NB4 (cell line): ENCODE results near the gene ANXA9.

Experiments used
- DNase-seq: peaks from one replicate; pipeline ENCODE4 v3.0.0; 2010; ENCODE audit warnings: low read depth
- H3K4me3 ChIP-seq: one replicate; pipeline ENCODE4 v1.5.1; 2011; ENCODE audit warnings: mild to moderate bottlenecking, low read depth, low read length, moderate library complexity
- MYC ChIP-seq: IDR thresholded peaks from 2 replicates; pipeline ENCODE4 v1.6.1; 2011; ENCODE audit warnings: low read depth, low read length
- POLR2A ChIP-seq: IDR thresholded peaks from 2 replicates; pipeline ENCODE4 v1.6.1; 2011; ENCODE audit warnings: mild to moderate bottlenecking; ENCODE audit not compliant: insufficient read length; ENCODE audit errors: extremely low read depth
- TF ChIP-seq, protein P1 (sequence below): IDR thresholded peaks from one replicate; pipeline ENCODE4 v1.5.1; 2012; ENCODE audit warnings: low read depth, low read length
- TF ChIP-seq, protein P2 (sequence below): IDR thresholded peaks from 2 replicates; pipeline ENCODE4 v1.6.1; 2011; ENCODE audit warnings: low read depth, low read length

Gene ANXA9

DNA sequence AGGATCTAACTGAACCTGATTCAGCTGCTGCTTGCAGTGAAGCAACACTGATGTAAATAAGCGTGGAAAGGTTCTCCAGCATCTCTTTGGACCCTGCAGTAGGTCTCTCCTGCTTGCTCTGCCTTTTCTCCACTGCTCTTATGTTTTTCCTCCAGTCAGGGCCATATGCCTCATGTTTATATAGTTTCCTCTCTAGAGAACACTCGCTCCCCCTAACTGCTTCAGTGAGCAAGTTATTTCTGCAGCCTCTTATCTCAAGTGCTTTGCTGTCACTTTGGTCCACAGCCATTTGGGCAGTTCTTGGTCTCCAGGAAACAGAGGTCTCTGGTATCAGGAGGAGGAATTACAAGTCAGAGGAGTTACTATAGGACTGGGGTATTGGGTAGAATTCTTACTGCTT is 31.4 kb downstream of the ANXA9 start:
- TF ChIP-seq, protein P1, sequence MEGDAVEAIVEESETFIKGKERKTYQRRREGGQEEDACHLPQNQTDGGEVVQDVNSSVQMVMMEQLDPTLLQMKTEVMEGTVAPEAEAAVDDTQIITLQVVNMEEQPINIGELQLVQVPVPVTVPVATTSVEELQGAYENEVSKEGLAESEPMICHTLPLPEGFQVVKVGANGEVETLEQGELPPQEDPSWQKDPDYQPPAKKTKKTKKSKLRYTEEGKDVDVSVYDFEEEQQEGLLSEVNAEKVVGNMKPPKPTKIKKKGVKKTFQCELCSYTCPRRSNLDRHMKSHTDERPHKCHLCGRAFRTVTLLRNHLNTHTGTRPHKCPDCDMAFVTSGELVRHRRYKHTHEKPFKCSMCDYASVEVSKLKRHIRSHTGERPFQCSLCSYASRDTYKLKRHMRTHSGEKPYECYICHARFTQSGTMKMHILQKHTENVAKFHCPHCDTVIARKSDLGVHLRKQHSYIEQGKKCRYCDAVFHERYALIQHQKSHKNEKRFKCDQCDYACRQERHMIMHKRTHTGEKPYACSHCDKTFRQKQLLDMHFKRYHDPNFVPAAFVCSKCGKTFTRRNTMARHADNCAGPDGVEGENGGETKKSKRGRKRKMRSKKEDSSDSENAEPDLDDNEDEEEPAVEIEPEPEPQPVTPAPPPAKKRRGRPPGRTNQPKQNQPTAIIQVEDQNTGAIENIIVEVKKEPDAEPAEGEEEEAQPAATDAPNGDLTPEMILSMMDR = no peak
- TF ChIP-seq, protein P2, sequence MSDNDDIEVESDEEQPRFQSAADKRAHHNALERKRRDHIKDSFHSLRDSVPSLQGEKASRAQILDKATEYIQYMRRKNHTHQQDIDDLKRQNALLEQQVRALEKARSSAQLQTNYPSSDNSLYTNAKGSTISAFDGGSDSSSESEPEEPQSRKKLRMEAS = no peak
- TF ChIP-seq POLR2A = no peak
- no peak overlapping the region for H3K4me3 ChIP-seq
- no peak for DNase-seq

DNA sequence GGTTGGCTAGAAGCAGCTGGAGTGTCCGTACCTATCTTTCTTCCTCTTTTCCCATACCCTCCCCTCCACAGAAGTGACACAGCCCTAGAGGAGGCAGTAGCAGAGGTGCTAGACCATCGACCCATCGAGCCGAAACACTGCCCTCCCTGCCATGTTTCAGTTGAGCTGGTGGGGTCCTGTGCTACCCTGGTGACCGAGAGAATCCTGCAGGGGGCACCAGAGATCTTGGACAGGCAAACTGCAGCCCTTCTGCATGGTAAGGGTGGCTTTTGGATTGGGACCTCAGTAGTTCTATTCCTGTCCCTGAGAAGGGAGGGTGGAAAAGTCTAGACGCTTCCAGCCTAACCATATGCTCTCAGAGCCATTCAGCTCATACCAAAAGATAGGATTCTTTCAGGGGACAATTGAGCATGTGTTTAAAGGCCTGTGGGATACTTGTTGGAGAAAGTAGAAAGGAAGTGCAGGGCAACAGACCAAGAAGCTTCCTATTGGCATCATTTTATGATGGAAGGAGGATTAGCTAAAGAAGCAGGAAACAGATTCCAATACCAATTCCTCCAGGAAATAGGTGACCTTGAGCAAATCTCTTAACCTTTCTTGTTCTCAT is 42.6 kb downstream of the ANXA9 start:
- TF ChIP-seq, protein P1 = peak; percentile 86
- TF ChIP-seq MYC (no peak), POLR2A (no peak)
- TF ChIP-seq, protein P2 = no peak
- no peak overlapping the region for H3K4me3 ChIP-seq
- peak; percentile 83 for DNase-seq

DNA sequence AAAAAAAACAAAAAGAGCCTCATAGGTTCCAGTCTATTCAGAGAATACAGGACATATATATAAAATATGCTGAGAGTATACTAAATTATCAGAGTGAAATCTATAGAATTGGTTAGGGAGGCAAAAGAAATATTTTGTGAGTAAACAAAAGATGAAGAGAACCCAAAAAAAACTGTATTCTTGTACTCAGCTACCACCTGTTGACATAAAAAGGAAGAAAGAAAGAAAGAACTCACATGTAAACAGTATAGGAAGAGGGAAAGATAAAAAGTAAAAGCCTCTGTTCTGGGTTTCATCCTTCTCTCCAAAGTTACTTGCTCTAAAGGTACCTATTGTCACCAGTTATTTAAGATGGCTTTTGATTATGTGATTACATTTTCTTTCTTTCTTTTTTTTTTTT is 44.4 kb downstream of the ANXA9 start:
- no peak overlapping the region for H3K4me3 ChIP-seq
- DNase-seq = no peak
- TF ChIP-seq, protein P1 = no peak
- TF ChIP-seq, protein P2 = no peak
- TF ChIP-seq POLR2A (no peak), MYC (no peak)

DNA sequence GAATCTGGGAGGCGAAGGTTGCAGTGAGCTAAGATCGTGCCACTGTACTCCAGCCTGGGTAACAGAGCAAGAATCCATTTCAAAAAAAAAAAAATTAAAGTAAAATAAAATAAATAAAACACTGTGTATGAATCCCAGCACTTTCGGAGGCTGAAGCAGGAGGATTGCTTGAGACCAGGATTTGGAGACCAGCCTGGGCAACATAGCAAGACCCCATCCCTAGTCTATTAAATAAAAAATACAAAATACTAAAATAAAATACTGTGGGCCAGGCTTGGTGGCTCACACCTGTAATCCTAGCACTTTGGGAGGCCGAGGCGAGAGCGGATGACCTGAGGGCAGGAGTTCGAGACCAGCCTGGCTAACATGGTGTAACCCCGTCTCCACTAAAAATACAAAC is 50.1 kb downstream of the ANXA9 start:
- no peak overlapping the region for H3K4me3 ChIP-seq
- TF ChIP-seq, protein P2 = no peak
- TF ChIP-seq POLR2A (no peak), MYC (no peak)
- TF ChIP-seq, protein P1 = no peak

DNA sequence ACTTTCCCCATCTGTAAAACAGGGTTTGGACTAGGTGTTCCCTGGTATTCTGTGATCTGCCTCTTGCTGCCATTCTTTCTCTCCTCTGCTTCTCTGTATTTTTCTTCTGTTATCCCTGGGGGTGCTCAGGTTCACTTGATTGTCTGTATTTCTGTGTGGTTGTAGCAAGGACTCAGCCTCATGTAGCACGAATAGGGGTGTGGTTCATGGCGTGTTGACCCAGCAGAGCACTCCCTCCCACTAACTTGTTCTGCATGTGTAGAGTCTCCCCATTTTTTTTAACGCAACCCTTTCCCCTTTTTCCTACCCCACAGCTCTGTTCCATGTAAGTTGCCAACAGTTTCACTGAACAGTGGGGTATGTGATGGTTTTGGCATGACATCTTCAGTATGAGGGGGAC is 53.1 kb downstream of the ANXA9 start:
- no peak for DNase-seq
- H3K4me3 ChIP-seq = no peak overlapping the region
- TF ChIP-seq MYC = no peak
- TF ChIP-seq POLR2A = no peak
- TF ChIP-seq, protein P2 = no peak
- TF ChIP-seq, protein P1 = no peak

More for the DNA sequence above, 50.1 kb downstream of the ANXA9 start:
- DNase-seq = no peak

DNA sequence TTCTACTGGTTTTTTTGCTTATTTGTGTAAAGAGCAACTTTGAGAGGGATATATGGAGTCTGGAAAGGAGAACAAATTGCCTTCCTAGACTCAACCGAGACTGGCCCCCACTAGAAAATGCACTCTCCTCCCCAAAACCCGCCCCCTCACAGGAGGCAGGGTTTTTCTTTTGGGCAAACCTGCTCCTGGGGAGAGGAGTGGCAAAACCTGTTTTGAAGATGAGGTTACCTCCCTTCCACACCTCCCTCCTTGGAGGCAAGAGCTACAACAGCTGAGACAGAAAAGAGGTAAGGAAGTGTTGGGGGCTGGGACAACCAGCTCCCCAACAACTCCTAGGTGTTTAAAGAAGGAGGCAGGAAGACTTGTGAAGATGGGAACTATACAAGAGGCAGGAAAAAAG is 54.3 kb downstream of the ANXA9 start, which contains the start of gene BNIPL:
Gene BNIPL, plus strand, starts transcription at position 231 of the 400 bp plus-strand sequence. Its CDS starts 140 bp downstream, at position 371.
- no peak for DNase-seq
- TF ChIP-seq, protein P1 = no peak
- no peak within 1 kb of the TSS for H3K4me3 ChIP-seq
